Measurements from ENCODE around the gene TBL1X.

Gene TBL1X

GRCh38 chrX:9662148-9662547, 197.3 kb downstream of the TBL1X start:
- Histone ChIP-seq H3K9ac (ENCODE audit: low read depth, low read length) (no peak overlapping the region), H3K9me3 (ENCODE audit: control insufficient read depth, insufficient read depth, low read length) (no peaks in the 10 kb centered on the region), H3K36me3 (ENCODE audit: insufficient read depth, low read length) (peaks cover 4% of the 10 kb centered on the region; the same call in 1 of the 2 replicates), H3K4me1 (ENCODE audit: insufficient read depth, low read length) (no peaks in the 10 kb centered on the region)

DNA sequence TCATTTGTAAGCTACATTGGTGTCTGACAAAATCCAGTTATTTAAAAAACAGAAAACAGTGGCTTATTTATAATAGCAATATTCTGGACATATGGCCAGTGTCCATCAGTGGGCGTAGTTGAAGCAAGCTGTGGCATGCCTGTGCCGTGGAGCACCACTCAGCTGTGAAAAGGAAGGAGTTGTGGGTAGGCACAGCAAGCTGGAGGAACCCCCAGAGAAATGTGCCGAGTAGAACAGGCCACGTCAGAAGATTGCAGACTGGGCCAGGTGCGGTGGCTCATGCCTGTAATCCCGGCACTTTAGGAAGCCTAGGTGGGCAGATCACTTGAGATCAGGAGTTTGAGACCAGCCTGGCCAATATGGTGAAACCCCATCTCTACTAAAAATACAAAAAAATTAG, 198.4 kb downstream of the TBL1X start:
- Histone ChIP-seq H3K4me1 (ENCODE audit: insufficient read depth, low read length) (0 out of 2 replicates have a peak, but pooled peaks cover 1% of the 10 kb centered on the region), H3K9ac (ENCODE audit: low read depth, low read length) (no peak overlapping the region), H3K36me3 (ENCODE audit: insufficient read depth, low read length) (no peaks in the 10 kb centered on the region), H3K9me3 (ENCODE audit: control insufficient read depth, insufficient read depth, low read length) (no peaks in the 10 kb centered on the region)

DNA sequence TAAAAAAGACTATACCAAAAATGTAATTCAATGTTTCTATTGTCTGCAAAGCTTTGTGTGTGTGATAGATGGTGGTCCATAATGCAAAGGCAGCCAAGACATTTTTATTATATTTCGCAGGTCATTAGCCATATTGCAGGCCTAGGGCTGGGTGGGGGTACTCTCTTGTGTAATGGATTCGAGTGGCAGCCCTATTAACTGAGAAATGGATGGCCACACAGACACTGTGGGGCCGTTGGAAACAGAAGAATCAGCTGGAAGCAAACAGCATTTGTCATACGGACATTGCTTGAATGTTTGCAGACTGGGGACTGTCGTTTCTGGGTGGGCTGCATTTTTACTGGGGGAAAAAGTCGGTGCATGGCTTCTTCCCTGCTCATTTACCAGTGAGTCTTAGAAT, 199.4 kb downstream of the TBL1X start:
- Histone ChIP-seq H3K9ac (ENCODE audit: low read depth, low read length) (no peak overlapping the region), H3K9me3 (ENCODE audit: control insufficient read depth, insufficient read depth, low read length) (no peaks in the 10 kb centered on the region), H3K36me3 (ENCODE audit: insufficient read depth, low read length) (no peaks in the 10 kb centered on the region), H3K4me1 (ENCODE audit: insufficient read depth, low read length) (0 out of 2 replicates have a peak, but pooled peaks cover 4% of the 10 kb centered on the region)

GRCh38 chrX:9665113-9665512, 200.3 kb downstream of the TBL1X start:
- Histone ChIP-seq H3K4me1 (ENCODE audit: insufficient read depth, low read length) (0 out of 2 replicates have a peak, but pooled peaks cover 4% of the 10 kb centered on the region), H3K9me3 (ENCODE audit: control insufficient read depth, insufficient read depth, low read length) (no peaks in the 10 kb centered on the region), H3K36me3 (ENCODE audit: insufficient read depth, low read length) (no peaks in the 10 kb centered on the region), H3K9ac (ENCODE audit: low read depth, low read length) (no peak overlapping the region)

GRCh38 chrX:9668537-9668936, 203.7 kb downstream of the TBL1X start:
- H3K9me3 ChIP-seq (ENCODE audit: control insufficient read depth, insufficient read depth, low read length), result no peaks in the 10 kb centered on the region
- no peak overlapping the region for H3K9ac ChIP-seq (ENCODE audit: low read depth, low read length)
- H3K36me3 ChIP-seq (ENCODE audit: insufficient read depth, low read length), result no peaks in the 10 kb centered on the region
- 0 out of 2 replicates have a peak, but pooled peaks cover 4% of the 10 kb centered on the region for H3K4me1 ChIP-seq (ENCODE audit: insufficient read depth, low read length)

DNA sequence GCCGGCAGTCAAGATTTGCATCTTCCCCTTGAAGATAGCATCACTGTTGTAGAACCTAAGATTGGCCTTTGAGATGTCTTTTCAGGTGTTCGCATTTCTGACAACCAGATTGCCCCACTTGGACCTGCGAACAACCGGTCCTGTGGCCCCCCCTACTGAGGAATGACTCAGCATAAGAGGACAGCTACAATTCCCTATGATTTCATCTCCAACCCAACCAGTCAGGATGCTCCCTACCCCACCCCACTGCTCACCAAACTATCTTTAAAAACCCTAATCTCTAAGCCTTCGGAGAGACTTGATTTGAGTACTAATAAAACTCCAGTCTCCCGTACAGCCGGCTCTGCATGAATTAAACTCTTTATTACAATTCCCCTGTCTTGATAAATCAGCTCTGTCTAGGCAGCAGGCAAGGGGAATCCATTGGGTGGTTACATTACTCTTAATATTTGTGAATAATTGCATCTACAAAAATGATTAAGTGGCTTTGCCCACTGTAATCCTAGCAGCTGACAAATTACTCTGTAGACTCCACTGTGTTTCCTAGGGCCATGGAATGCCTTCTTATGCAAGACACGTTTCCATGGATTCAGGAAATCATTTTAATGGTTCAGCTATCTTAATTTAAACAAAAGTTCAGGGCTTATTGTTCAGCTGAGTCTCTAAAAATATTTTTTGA, 205.4 kb downstream of the TBL1X start:
- H3K36me3 ChIP-seq (ENCODE audit: insufficient read depth, low read length), result no peaks in the 10 kb centered on the region
- no peak overlapping the region for H3K9ac ChIP-seq (ENCODE audit: low read depth, low read length)
- H3K9me3 ChIP-seq (ENCODE audit: control insufficient read depth, insufficient read depth, low read length), result no peaks in the 10 kb centered on the region
- H3K4me1 ChIP-seq (ENCODE audit: insufficient read depth, low read length), result 0 out of 2 replicates have a peak, but pooled peaks cover 4% of the 10 kb centered on the region

DNA sequence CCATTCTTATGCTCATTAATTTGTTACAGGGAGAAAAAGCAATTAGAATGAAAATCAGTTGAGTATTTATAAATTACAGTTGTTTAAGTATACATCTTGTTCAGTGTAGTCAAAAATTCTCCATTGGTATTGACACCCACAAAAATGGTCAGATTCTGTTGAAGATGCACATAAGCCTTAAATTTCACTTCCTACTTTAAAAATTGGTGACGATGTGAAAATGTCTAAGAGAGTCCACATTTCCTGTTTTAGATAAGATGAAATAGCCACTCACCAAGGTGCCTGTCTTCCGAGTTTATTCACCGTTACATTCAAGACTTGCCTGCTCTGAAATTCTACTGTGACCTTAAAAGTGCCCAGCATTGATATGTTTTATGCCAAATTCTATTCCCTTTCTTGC, 207.1 kb downstream of the TBL1X start:
- H3K9me3 ChIP-seq (ENCODE audit: control insufficient read depth, insufficient read depth, low read length), result no peaks in the 10 kb centered on the region
- no peaks in the 10 kb centered on the region for H3K36me3 ChIP-seq (ENCODE audit: insufficient read depth, low read length)
- H3K4me1 ChIP-seq (ENCODE audit: insufficient read depth, low read length), result 0 out of 2 replicates have a peak, but pooled peaks cover 4% of the 10 kb centered on the region
- no peak overlapping the region for H3K9ac ChIP-seq (ENCODE audit: low read depth, low read length)

DNA sequence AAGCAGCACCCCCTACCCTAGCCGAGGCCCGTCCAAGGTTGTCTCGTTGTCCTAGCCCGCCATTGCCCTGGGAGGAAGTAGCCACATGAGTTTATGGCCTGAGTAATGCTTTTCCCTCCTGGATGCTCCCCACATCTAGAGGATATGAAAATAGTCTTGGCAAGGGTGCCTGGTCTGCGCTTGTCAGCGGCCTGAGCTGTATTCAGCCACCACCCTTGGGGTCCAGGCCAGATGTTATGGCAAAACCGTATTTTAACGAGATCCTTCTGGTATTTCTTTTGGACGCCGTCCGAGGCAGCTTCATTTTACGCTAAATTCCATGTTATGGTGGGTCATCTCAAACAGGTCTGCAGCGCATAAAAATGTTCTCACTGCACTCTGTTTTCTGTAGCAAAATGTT, 211.4 kb downstream of the TBL1X start:
- no peak overlapping the region for H3K9ac ChIP-seq (ENCODE audit: low read depth, low read length)
- no peaks in the 10 kb centered on the region for H3K9me3 ChIP-seq (ENCODE audit: control insufficient read depth, insufficient read depth, low read length)
- no peaks in the 10 kb centered on the region for H3K36me3 ChIP-seq (ENCODE audit: insufficient read depth, low read length)

GRCh38 chrX:9676738-9677097, 211.9 kb downstream of the TBL1X start:
- H3K4me1 ChIP-seq (ENCODE audit: insufficient read depth, low read length), result no peaks in the 10 kb centered on the region
- H3K36me3 ChIP-seq (ENCODE audit: insufficient read depth, low read length), result no peaks in the 10 kb centered on the region
- H3K9ac ChIP-seq (ENCODE audit: low read depth, low read length), result no peak overlapping the region
- no peaks in the 10 kb centered on the region for H3K9me3 ChIP-seq (ENCODE audit: control insufficient read depth, insufficient read depth, low read length)

More for the DNA sequence above, 211.4 kb downstream of the TBL1X start:
- H3K4me1 ChIP-seq (ENCODE audit: insufficient read depth, low read length), result no peaks in the 10 kb centered on the region

GRCh38 chrX:9677098-9677739, 212.4 kb downstream of the TBL1X start:
- Histone ChIP-seq H3K9ac (ENCODE audit: low read depth, low read length) (no peak overlapping the region), H3K36me3 (ENCODE audit: insufficient read depth, low read length) (no peaks in the 10 kb centered on the region)

DNA sequence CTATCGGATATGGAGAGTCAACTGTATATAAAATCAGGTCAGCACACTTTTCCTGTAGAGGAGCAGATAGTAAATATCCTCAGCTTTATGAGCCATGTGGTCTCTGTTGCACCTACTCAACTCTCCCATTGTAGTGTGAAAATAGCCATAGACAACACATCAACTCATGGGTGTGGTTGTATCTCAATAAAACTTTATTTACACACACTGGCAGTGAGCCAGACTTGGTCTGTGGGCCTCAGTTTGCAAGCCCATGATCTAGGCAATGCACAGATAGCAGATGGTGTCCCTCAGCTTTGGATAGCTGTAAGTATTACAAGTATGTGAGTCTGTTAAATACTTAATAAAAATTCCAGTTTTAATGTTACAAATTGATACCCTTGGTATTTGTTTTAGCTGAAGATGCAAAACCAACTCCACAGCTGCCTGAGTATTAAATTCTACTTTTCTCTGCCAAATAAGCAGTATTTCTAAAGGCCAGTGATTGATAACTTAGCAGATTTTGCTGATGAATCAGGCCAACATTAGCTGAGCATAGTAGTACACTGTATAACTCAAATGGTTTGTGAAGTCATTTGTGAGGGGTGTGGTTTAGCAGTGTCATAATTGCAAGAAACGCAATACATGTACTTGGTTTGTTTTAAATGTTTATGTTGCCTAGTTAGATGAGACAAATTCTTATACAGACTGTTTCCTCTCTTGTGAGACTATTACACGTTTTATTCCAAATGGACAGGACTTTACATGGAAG, 213.5 kb downstream of the TBL1X start:
- no peak overlapping the region for H3K9ac ChIP-seq (ENCODE audit: low read depth, low read length)
- H3K4me1 ChIP-seq (ENCODE audit: insufficient read depth, low read length), result no peaks in the 10 kb centered on the region
- no peaks in the 10 kb centered on the region for H3K36me3 ChIP-seq (ENCODE audit: insufficient read depth, low read length)
- no peaks in the 10 kb centered on the region for H3K9me3 ChIP-seq (ENCODE audit: control insufficient read depth, insufficient read depth, low read length)

More at GRCh38 chrX:9677098-9677739, 212.4 kb downstream of the TBL1X start:
- Histone ChIP-seq H3K9me3 (ENCODE audit: control insufficient read depth, insufficient read depth, low read length) (no peaks in the 10 kb centered on the region), H3K4me1 (ENCODE audit: insufficient read depth, low read length) (no peaks in the 10 kb centered on the region)

GRCh38 chrX:9681011-9681410, 216.2 kb downstream of the TBL1X start:
- Histone ChIP-seq H3K9me3 (ENCODE audit: control insufficient read depth, insufficient read depth, low read length) (no peaks in the 10 kb centered on the region), H3K36me3 (ENCODE audit: insufficient read depth, low read length) (no peaks in the 10 kb centered on the region), H3K4me1 (ENCODE audit: insufficient read depth, low read length) (no peaks in the 10 kb centered on the region), H3K9ac (ENCODE audit: low read depth, low read length) (no peak overlapping the region)

DNA sequence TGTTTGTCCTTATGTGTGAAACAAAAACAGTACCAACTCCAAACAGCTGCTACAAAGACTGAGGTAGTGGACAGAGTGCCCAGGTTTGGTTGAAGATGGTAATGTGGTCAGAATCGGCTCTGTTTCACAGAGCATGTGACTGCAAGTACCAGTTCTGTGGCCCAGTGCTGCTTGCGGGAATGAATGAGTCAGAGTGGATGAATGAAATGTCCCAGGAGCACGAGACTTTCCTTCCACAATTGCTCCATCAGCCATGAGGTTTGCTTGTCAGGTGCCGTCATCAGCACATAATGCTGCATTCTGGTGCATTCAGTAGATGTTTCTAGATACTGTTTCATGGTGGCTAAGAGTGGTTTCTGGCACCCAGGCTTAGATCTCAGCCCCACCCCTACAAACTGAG, 216.6 kb downstream of the TBL1X start:
- Histone ChIP-seq H3K9ac (ENCODE audit: low read depth, low read length) (no peak overlapping the region), H3K36me3 (ENCODE audit: insufficient read depth, low read length) (no peaks in the 10 kb centered on the region), H3K9me3 (ENCODE audit: control insufficient read depth, insufficient read depth, low read length) (no peaks in the 10 kb centered on the region)

DNA sequence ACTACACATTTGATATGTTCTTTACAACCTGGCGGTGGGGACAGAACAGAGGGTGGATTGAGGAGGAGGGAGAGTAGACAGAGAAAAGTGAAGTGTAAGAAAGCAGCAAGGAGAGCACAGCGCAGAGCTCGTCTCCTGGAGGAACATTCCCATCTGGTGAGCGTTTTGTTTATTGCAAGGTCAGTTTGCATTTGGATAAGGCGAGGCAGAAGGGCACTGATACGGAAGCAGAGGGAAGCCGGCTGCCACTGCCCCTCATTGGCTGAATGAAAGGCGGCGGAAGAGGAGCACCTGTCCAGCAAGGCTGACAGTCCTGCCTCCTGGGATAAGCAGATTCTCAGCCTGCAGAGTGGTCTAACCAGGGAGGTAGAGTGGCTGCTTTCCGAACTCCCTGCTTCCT, 217.6 kb downstream of the TBL1X start:
- Histone ChIP-seq H3K36me3 (ENCODE audit: insufficient read depth, low read length) (no peaks in the 10 kb centered on the region), H3K9ac (ENCODE audit: low read depth, low read length) (no peak overlapping the region), H3K4me1 (ENCODE audit: insufficient read depth, low read length) (no peaks in the 10 kb centered on the region), H3K9me3 (ENCODE audit: control insufficient read depth, insufficient read depth, low read length) (no peaks in the 10 kb centered on the region)

More for the DNA sequence above, 216.6 kb downstream of the TBL1X start:
- H3K4me1 ChIP-seq (ENCODE audit: insufficient read depth, low read length), result no peaks in the 10 kb centered on the region
